ENCODE results near the gene COL9A2.
A peak's percentile ranks its signal among the peaks of the same experiment; 100 is the strongest.

The COL9A2 gene

GRCh38 chr1:40313958-40314720 lies 2.9 kb downstream of the COL9A2 start:
- H3K4me1 Mint-ChIP-seq (ENCODE audit: low read depth): peaks cover 35% of the 10 kb centered on the region
- peaks cover 23% of the 10 kb centered on the region for H3K27me3 Mint-ChIP-seq (ENCODE audit: low read depth)
- no peaks in the 10 kb centered on the region for H3K36me3 Mint-ChIP-seq (ENCODE audit: low read depth)

GRCh38 chr1:40313329-40313957 lies 3.6 kb downstream of the COL9A2 start:
- no peak overlapping the region for H3K27ac Mint-ChIP-seq
- H3K27me3 Mint-ChIP-seq (ENCODE audit: low read depth): peaks cover 18% of the 10 kb centered on the region
- H3K36me3 Mint-ChIP-seq (ENCODE audit: low read depth): no peaks in the 10 kb centered on the region
- peak overlapping the region; percentile 20 for H3K4me3 Mint-ChIP-seq
- H3K4me1 Mint-ChIP-seq (ENCODE audit: low read depth): peaks cover 28% of the 10 kb centered on the region
- H3K9me3 Mint-ChIP-seq: no peaks in the 10 kb centered on the region
- no peak for DNase-seq (ENCODE audit: low spot score)

More at GRCh38 chr1:40313958-40314720, 2.9 kb downstream of the COL9A2 start:
- no peaks in the 10 kb centered on the region for H3K9me3 Mint-ChIP-seq
- H3K4me3 Mint-ChIP-seq: peak overlapping the region; percentile 11
- no peak for DNase-seq (ENCODE audit: low spot score)
- H3K27ac Mint-ChIP-seq: peak overlapping the region; percentile 51

DNA sequence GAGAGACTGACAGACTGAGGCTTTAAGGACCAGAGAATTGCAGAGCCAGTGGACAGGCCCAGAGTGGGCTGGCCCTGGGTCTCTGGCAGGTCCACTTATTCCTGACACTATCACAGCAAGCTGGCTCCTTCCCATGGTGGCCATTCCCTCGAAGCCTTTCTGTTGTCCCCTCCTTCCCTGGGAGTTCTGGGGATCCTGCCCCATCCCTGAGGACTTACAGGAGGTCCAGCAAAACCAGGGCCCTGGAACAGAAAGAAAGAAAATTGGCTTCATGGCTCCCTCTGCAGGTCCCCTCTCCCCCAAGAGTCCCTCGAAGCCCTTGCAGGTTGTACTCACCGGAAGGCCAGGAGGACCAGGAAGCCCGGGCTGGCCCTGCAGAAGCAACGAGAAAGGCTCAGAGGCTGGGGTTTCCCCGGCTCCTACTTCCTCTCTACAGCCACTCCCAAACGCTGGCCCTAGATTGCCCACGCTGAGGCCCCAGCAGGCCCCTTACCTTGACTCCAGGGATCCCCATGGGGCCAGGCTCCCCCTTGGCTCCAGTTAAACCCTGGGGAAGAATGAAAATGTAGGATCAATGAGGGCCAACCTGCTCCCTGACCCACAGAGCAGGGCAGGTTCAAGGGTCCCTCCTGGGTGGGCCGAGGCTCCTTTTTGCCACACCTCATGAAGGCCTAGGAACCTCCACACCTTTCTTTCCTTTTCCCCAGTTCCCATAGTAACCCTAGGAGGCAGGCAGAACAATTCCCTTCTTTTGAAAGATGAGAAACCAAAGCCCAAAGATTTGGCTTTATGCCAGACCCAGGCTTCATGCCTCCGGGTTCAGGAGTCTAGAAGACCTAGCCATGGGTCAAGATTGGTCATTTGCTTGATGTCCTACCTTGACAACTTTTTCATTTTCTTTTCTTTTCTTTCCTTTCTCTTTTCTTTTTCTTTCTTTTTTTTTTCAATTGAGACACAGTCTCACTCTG lies 4.6 kb downstream of the COL9A2 start:
- Mint-ChIP-seq H3K4me3 (peak overlapping the region; percentile 49), H3K27ac (peak overlapping the region; percentile 74)
- DNase-seq (ENCODE audit: low spot score): peak; percentile 32

DNA sequence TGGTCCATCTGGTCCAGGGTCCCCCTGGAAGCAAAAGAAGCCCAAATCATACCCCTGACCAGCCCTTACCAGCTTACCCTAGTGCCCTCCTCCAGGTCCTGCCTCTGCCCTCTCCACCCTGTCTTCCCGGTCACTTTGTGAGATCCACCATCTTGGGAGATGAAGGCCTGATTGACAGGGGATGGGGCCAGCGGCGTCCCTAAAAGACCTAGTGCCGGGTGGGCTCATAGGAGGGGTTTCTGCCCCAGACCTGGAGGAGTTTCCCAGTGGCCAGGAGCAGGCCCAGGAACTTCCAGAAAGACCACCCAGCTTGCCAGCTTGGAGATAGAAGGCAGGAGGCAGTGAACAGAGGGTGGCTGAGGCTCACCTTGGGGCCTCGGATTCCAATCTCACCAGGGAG lies 5.4 kb downstream of the COL9A2 start:
- no peaks in the 10 kb centered on the region for H3K36me3 Mint-ChIP-seq (ENCODE audit: low read depth)
- H3K27me3 Mint-ChIP-seq (ENCODE audit: low read depth): peaks cover 7% of the 10 kb centered on the region
- peaks cover 26% of the 10 kb centered on the region for H3K4me1 Mint-ChIP-seq (ENCODE audit: low read depth)
- no peak overlapping the region for H3K27ac Mint-ChIP-seq
- H3K9me3 Mint-ChIP-seq: no peaks in the 10 kb centered on the region
- peak overlapping the region; percentile 23 for H3K4me3 Mint-ChIP-seq
- DNase-seq (ENCODE audit: low spot score): no peak

More for the DNA sequence above, 4.6 kb downstream of the COL9A2 start:
- Mint-ChIP-seq H3K27me3 (ENCODE audit: low read depth) (peaks cover 12% of the 10 kb centered on the region), H3K36me3 (ENCODE audit: low read depth) (no peaks in the 10 kb centered on the region), H3K4me1 (ENCODE audit: low read depth) (peaks cover 28% of the 10 kb centered on the region), H3K9me3 (no peaks in the 10 kb centered on the region)

DNA sequence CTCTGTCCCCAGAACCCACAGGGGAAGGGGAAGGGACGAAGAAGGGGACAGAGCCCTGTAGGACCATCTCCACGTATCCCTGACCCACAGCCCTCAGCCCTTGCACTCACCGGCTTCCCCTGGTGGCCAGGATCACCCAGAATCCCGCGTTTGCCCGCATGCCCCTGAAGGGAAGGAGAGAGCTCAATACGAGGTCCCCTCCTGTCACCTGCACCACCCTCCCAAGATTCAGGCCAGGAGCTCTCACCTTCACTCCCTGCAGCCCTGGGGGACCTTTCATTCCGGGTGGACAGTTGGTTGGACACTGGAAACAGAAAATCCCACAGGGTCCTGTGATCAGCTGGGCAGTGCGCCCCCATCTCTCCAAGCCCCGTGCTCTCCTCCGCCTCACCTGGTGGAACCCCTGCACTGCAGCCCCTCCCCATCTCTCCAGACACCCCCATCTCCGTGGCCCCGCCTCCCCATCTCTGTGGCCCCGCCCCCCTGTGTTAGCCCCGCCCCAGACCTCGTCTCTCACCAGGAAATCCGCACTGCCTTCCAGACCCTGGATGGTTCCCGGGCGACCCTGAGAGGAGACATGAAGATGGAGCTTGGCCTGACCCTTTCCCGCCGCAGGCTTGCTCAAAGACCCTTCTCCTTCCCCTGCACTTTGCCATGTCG lies 6.0 kb downstream of the COL9A2 start:
- Mint-ChIP-seq H3K4me1 (ENCODE audit: low read depth) (peaks cover 24% of the 10 kb centered on the region), H3K27me3 (ENCODE audit: low read depth) (peaks cover 5% of the 10 kb centered on the region), H3K36me3 (ENCODE audit: low read depth) (no peaks in the 10 kb centered on the region), H3K4me3 (no peak overlapping the region), H3K9me3 (no peaks in the 10 kb centered on the region), H3K27ac (no peak overlapping the region)
- no peak for DNase-seq (ENCODE audit: low spot score)

GRCh38 chr1:40310129-40310461 lies 7.0 kb downstream of the COL9A2 start:
- Mint-ChIP-seq H3K4me1 (ENCODE audit: low read depth) (peaks cover 20% of the 10 kb centered on the region), H3K27me3 (ENCODE audit: low read depth) (no peaks in the 10 kb centered on the region), H3K27ac (no peak overlapping the region), H3K4me3 (no peak overlapping the region), H3K36me3 (ENCODE audit: low read depth) (no peaks in the 10 kb centered on the region), H3K9me3 (no peaks in the 10 kb centered on the region)
- DNase-seq (ENCODE audit: low spot score): no peak

- Mint-ChIP-seq H3K27me3 (ENCODE audit: low read depth) (no peaks in the 10 kb centered on the region), H3K4me3 (no peak overlapping the region), H3K4me1 (ENCODE audit: low read depth) (peaks cover 16% of the 10 kb centered on the region), H3K36me3 (ENCODE audit: low read depth) (no peaks in the 10 kb centered on the region), H3K27ac (no peak overlapping the region), H3K9me3 (no peaks in the 10 kb centered on the region)
- DNase-seq (ENCODE audit: low spot score): no peak
Measured at GRCh38 chr1:40309374-40310128, 7.5 kb downstream of the COL9A2 start.

GRCh38 chr1:40308036-40308727 lies 8.9 kb downstream of the COL9A2 start:
- H3K27me3 Mint-ChIP-seq (ENCODE audit: low read depth): no peaks in the 10 kb centered on the region
- H3K27ac Mint-ChIP-seq: no peak overlapping the region
- H3K36me3 Mint-ChIP-seq (ENCODE audit: low read depth): no peaks in the 10 kb centered on the region
- DNase-seq (ENCODE audit: low spot score): no peak
- H3K9me3 Mint-ChIP-seq: no peaks in the 10 kb centered on the region
- H3K4me1 Mint-ChIP-seq (ENCODE audit: low read depth): peaks cover 9% of the 10 kb centered on the region
- no peak overlapping the region for H3K4me3 Mint-ChIP-seq

DNA sequence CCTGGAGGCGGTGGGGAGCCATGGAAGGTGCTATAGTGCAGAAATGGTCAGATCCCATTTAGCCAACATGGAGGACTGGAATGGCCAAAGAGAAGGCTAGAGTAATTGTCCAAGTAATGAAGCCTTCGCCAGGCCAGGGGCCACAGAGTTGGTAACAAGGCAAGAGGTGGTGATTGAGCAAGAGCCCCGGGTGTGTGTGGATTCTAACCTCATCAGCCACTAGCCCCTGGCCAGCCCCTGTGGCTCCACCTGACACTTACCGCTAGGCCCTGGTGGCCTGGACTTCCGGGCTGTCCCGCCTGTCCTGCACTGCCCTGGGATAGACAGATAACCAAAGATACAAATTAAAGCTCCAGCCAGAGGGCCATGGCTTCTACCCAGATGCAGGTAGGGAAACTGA lies 9.9 kb downstream of the COL9A2 start:
- Mint-ChIP-seq H3K27me3 (ENCODE audit: low read depth) (no peaks in the 10 kb centered on the region), H3K4me1 (ENCODE audit: low read depth) (peaks cover 4% of the 10 kb centered on the region), H3K4me3 (no peak overlapping the region), H3K36me3 (ENCODE audit: low read depth) (no peaks in the 10 kb centered on the region), H3K9me3 (no peaks in the 10 kb centered on the region), H3K27ac (no peak overlapping the region)
- DNase-seq (ENCODE audit: low spot score): no peak

- DNase-seq (ENCODE audit: low spot score): no peak
- Mint-ChIP-seq H3K4me3 (no peak overlapping the region), H3K9me3 (no peaks in the 10 kb centered on the region), H3K4me1 (ENCODE audit: low read depth) (peaks cover 2% of the 10 kb centered on the region), H3K27ac (no peak overlapping the region), H3K36me3 (ENCODE audit: low read depth) (no peaks in the 10 kb centered on the region), H3K27me3 (ENCODE audit: low read depth) (no peaks in the 10 kb centered on the region)
Measured at GRCh38 chr1:40306296-40306695, 10.8 kb downstream of the COL9A2 start.

DNA sequence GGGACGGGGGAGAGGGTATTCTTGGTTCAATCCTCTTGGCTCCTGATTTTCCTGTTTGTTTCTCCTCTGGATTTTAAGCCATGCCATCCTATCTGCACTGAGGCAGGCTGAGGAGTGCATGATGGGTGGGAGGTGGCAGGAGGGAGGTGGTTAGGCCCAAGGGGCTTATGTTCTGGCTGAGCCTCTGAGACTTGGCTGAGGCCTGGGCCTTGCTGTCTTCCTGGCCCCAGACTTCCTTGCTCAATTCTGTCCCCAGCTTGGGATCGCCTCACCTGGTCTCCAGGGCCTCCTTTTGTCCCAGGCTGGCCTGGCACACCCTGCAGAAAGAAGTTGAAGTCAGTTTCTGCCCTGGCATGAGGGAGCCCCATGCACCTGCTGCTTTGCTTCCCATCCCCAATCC lies 11.2 kb downstream of the COL9A2 start:
- Mint-ChIP-seq H3K9me3 (no peaks in the 10 kb centered on the region), H3K36me3 (ENCODE audit: low read depth) (no peaks in the 10 kb centered on the region), H3K4me3 (no peak overlapping the region), H3K27ac (no peak overlapping the region), H3K27me3 (ENCODE audit: low read depth) (no peaks in the 10 kb centered on the region), H3K4me1 (ENCODE audit: low read depth) (peaks cover 2% of the 10 kb centered on the region)
- no peak for DNase-seq (ENCODE audit: low spot score)

GRCh38 chr1:40305451-40305850 lies 11.6 kb downstream of the COL9A2 start:
- no peaks in the 10 kb centered on the region for H3K36me3 Mint-ChIP-seq (ENCODE audit: low read depth)

More at GRCh38 chr1:40305451-40305850, 11.6 kb downstream of the COL9A2 start:
- Mint-ChIP-seq H3K4me1 (ENCODE audit: low read depth) (peaks cover under 1% of the 10 kb centered on the region), H3K27me3 (ENCODE audit: low read depth) (no peaks in the 10 kb centered on the region), H3K27ac (no peak overlapping the region), H3K9me3 (no peaks in the 10 kb centered on the region), H3K4me3 (no peak overlapping the region)
- no peak for DNase-seq (ENCODE audit: low spot score)
